Heart right ventricle (tissue), 16 donors: Measurements from ENCODE around the gene LPAR1. TPM values are rescaled to one million over a fixed set of nuclear protein-coding genes. Genes with fewer than 3 reads are reported as not detected.

Source experiments
- ATAC-seq, 8 donors: fragments of 200-7000 bp; cut with Tn5 transposase; one replicate each; pipeline ENCODE4 v1.9.1; 2020; ENCODE audit warnings: mild to moderate bottlenecking in 8 of 8, moderate library complexity in 8 of 8, moderate number of reproducible peaks in 1 of 8
- DNase-seq, 2 donors: peaks; one replicate each; pipeline ENCODE4 v3.0.0-alpha.2; 2020
- H3K27ac ChIP-seq, 10 donors: fragments of 200-600 bp; sonication (generic) in 2 of 10; one replicate each; pipeline versions ENCODE4 v1.5.0 to v1.8.0; 2020 to 2022; ENCODE audit warnings: mild to moderate bottlenecking in 3 of 10
- H3K27me3 ChIP-seq, 7 donors: fragments of 200-600 bp; one replicate each; pipeline ENCODE4 v1.8.0; 2021 to 2022; ENCODE audit warnings: mild to moderate bottlenecking in 2 of 7
- H3K36me3 ChIP-seq, 9 donors: fragments of 200-600 bp; sonication (generic) in 1 of 9; one replicate each; pipeline versions ENCODE4 v1.5.0 to v1.8.0; 2020 to 2022; ENCODE audit warnings: mild to moderate bottlenecking in 2 of 9
- H3K4me1 ChIP-seq, 9 donors: fragments of 200-600 bp; sonication (generic) in 1 of 9; one replicate each; pipeline versions ENCODE4 v1.5.0 to v1.8.0; 2020 to 2022; ENCODE audit warnings: mild to moderate bottlenecking in 4 of 9
- H3K4me3 ChIP-seq, 10 donors: fragments of 200-600 bp; sonication (generic) in 2 of 10; one replicate each; pipeline versions ENCODE4 v1.5.0 to v1.8.0; 2020 to 2022; ENCODE audit warnings: mild to moderate bottlenecking in 7 of 10, moderate library complexity in 2 of 10
- H3K9me3 ChIP-seq, 11 donors: fragments of 200-600 bp in 10 of 11; sonication (generic) in 2 of 11; one replicate each; pipeline versions ENCODE4 v1.5.0 to v1.8.0; 2013 to 2022; ENCODE audit warnings: mild to moderate bottlenecking in 2 of 11, control low read depth in 1 of 11, moderate library complexity in 1 of 11
- WGBS, 2 donors: extraction: QIAGEN DNeasy Blood & Tissue Kit; methylation state at CpG; one replicate each; pipeline ENCODE4 v1.1.7; 2013; ENCODE audit warnings: inconsistent platforms in 1 of 2; 5-methylcytosine and 5-hydroxymethylcytosine counted together
- intact Hi-C, 10 donors: fragments of 100-400 bp; cut with DNase I; formaldehyde crosslinking; loops; one replicate each; pipeline versions ENCODE4 v1.11.1 to v1.14.2; 2022
- polyA plus RNA-seq, 2 donors: library from polyadenylated mRNA; stranded (reverse); fragments of 200-250 nt; gene quantifications; one replicate each; pipeline ENCODE4 v1.2.3, GENCODE V29; 2013
- total RNA-seq, 10 donors: library from RNA; stranded (reverse); fragmentation: NEBNext Ultra II Directional in 3 of 10; extraction: Animal tissue kit (Norgen Biotek cat#: 25700) in 3 of 10; gene quantifications; one replicate each; pipeline versions ENCODE4 v1.2.1 to v1.2.4, GENCODE V29; 2021 to 2023
- TF ChIP-seq, protein P1 (sequence below), 9 donors: fragments of 200-600 bp; sonication (generic) in 2 of 9; IDR thresholded peaks; one replicate each; pipeline versions ENCODE4 v1.5.0 to v1.8.0; 2021 to 2022; ENCODE audit warnings: antibody characterized with exemption in 9 of 9, mild to moderate bottlenecking in 5 of 9, moderate library complexity in 1 of 9
- donor health status: Arrhythmogenic right ventricular cardiomyopathy.
- donor health status: ischemic (EF 13 %, LVEDD 7.1; RV severe dilation, severe dysfunction).
- donor health status: healthy with polysubstance abuse.
- donor health status: DM: no; HTN: yes; CAD: no.
- donor health status: DM: no; HTN: no; CAD: no.
- donor health status: ischemic (EF 25% LVEDD 6.9; RV normal size, moderate dysfunction).
- donor health status: ischemic (EF 25% LVEDD 5.7; RV mildly dilated, moderate dysfunction).
- donor health status: healthy.
- donor health status: DM: yes; HTN: yes; CAD: no.
- donor health status: Ischemic cardiomyopathy.
- donor health status: ischemic (EF 35%, LVEDD 5.7; RV mildly dilated, moderate dysfunction).
- donor health status: nonischemic (EF 11% LVEDD 7.7; RV severe dilation, severe dysfunction).
- donor health status: DM: yes; HTN: yes; CAD: no.
- donor health status: PGD.
- donor health status: ischemic (EF 29% LVEDD 5.4; RV normal size, mild dysfunction).
- donor health status: nonischemic (EF 23%, LVEDD 6.1; RV moderate dilation, normal function).

LPAR1 gene
- total and polyA plus RNA-seq, 12 donors: 4.0 to 16.6 (median 7.7) TPM

GRCh38 chr9:110975969-110976368 lies 62.3 kb downstream of the LPAR1 start:
- WGBS, 2 donors: 70 to 79% methylated on average over 6 of the region's 6 CpGs
- peak in 1 of 8 donors; percentile 68 for ATAC-seq
- intact Hi-C loops: no loop called here

DNA sequence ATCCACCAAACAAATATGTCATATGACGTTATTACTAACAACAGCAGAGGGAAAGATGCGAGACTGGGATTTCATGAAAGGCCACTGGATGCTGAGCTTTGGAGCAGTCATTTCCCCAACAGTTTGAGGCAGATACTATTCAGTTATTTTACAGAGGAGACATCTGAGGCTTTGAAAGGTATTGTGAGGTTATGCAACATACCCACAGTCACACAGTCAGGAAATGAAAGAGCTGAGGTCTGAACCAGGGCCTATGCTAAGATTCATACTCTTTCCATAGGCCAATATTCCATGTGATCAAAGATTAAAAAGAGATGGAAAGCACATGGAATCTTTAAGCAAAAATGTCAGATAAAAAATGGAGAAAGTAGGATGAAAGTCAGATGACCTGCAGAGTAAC lies 63.0 kb downstream of the LPAR1 start:
- Histone ChIP-seq H3K4me1 (peaks cover 0 to 30% (median 0%) of the 10 kb centered on the region in 9 donors), H3K9me3 (no peaks in the 10 kb centered on the region), H3K27me3 (no peaks in the 10 kb centered on the region), H3K36me3 (peaks cover 0 to 15% (median 0%) of the 10 kb centered on the region in 9 donors), H3K4me3 (no peak overlapping the region), H3K27ac (no peak overlapping the region)
- DNase-seq (no peak), ATAC-seq (no peak)
- intact Hi-C loops: no loop called here
- TF ChIP-seq, protein P1, sequence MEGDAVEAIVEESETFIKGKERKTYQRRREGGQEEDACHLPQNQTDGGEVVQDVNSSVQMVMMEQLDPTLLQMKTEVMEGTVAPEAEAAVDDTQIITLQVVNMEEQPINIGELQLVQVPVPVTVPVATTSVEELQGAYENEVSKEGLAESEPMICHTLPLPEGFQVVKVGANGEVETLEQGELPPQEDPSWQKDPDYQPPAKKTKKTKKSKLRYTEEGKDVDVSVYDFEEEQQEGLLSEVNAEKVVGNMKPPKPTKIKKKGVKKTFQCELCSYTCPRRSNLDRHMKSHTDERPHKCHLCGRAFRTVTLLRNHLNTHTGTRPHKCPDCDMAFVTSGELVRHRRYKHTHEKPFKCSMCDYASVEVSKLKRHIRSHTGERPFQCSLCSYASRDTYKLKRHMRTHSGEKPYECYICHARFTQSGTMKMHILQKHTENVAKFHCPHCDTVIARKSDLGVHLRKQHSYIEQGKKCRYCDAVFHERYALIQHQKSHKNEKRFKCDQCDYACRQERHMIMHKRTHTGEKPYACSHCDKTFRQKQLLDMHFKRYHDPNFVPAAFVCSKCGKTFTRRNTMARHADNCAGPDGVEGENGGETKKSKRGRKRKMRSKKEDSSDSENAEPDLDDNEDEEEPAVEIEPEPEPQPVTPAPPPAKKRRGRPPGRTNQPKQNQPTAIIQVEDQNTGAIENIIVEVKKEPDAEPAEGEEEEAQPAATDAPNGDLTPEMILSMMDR (IDR thresholded peaks at IDR 0.05): no peak
- 92 to 97% methylated on average over 2 of the region's 2 CpGs for WGBS, 2 donors

More at GRCh38 chr9:110975969-110976368, 62.3 kb downstream of the LPAR1 start:
- Histone ChIP-seq H3K9me3 (no peaks in the 10 kb centered on the region), H3K27me3 (no peaks in the 10 kb centered on the region), H3K36me3 (peaks cover 0 to 10% (median 0%) of the 10 kb centered on the region in 9 donors), H3K4me3 (no peak overlapping the region), H3K27ac (no peak overlapping the region), H3K4me1 (peaks cover 0 to 30% (median 0%) of the 10 kb centered on the region in 9 donors)
- TF ChIP-seq, protein P1 (IDR thresholded peaks at IDR 0.05): no peak
- DNase-seq: no peak

- TF ChIP-seq, protein P1 (IDR thresholded peaks at IDR 0.05): no peak
- no peak for ATAC-seq
- Histone ChIP-seq H3K27ac (no peak overlapping the region), H3K4me1 (peaks cover 0 to 19% (median 0%) of the 10 kb centered on the region in 9 donors), H3K27me3 (no peaks in the 10 kb centered on the region), H3K4me3 (no peak overlapping the region), H3K9me3 (no peaks in the 10 kb centered on the region), H3K36me3 (peaks cover 0 to 32% (median 0%) of the 10 kb centered on the region in 9 donors)
- intact Hi-C loops: no loop called here
- WGBS, 2 donors: 75 to 84% methylated on average over 5 of the region's 5 CpGs
- no peak for DNase-seq
Observed at GRCh38 chr9:110971705-110972104, 66.6 kb downstream of the LPAR1 start.

DNA sequence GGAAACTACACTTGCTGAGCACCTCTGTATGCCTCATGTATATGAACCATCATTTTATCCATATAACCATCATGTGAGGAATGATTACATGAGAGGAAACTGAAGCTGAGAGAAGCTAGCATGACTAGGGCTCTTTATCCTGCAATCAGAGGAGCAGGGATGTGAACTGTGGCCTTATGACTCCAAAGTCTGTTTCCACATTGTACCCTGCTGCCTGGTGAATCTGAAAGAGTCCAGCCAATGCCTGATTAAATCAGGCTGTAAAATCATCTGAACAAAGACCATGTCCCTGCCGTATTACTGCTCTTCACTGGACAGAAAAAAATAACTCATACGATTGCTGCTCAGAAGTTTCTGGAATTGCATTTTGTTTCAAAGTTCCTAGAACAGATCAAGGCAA lies 67.0 kb downstream of the LPAR1 start:
- DNase-seq (no peak), ATAC-seq (no peak)
- TF ChIP-seq, protein P1 (IDR thresholded peaks at IDR 0.05): no peak
- H3K27me3 ChIP-seq: no peaks in the 10 kb centered on the region
- H3K9me3 ChIP-seq: no peaks in the 10 kb centered on the region
- no peak overlapping the region for H3K27ac ChIP-seq
- H3K4me3 ChIP-seq: no peak overlapping the region
- WGBS, 2 donors: 79 to 83% methylated on average over 2 of the region's 2 CpGs
- peaks cover 0 to 36% (median 0%) of the 10 kb centered on the region in 9 donors for H3K36me3 ChIP-seq
- peaks cover 0 to 15% (median 0%) of the 10 kb centered on the region in 9 donors for H3K4me1 ChIP-seq
- intact Hi-C loops: no loop called here
